Liver (tissue), 9 donors: ENCODE results near the gene TTLL3. TPM values are rescaled to one million over a fixed set of nuclear protein-coding genes. Genes with fewer than 3 reads are reported as not detected.

ENCODE experiments used
- DNase-seq: peaks from one replicate; pipeline ENCODE4 v3.0.0-alpha.2; 2017; ENCODE audit warnings: low spot score
- H3K27ac ChIP-seq, 2 donors: one replicate each; pipeline ENCODE4 v1.7.0; 2013; ENCODE audit warnings: inconsistent platforms in 2 of 2, low read length in 2 of 2, control low read depth in 1 of 2, low read depth in 1 of 2, mild to moderate bottlenecking in 1 of 2
- H3K27me3 ChIP-seq, 4 donors: one replicate each; pipeline versions ENCODE4 v1.6.1 to v1.7.0; 2013; ENCODE audit warnings: low read length in 3 of 4, inconsistent platforms in 1 of 4, mild to moderate bottlenecking in 1 of 4, moderate library complexity in 1 of 4; ENCODE audit not compliant: control insufficient read depth in 4 of 4, insufficient read depth in 4 of 4
- H3K36me3 ChIP-seq, 4 donors: one replicate each; pipeline versions ENCODE4 v1.6.1 to v1.7.0; 2013; ENCODE audit warnings: low read length in 3 of 4, mild to moderate bottlenecking in 3 of 4, low read depth in 1 of 4, moderate library complexity in 1 of 4; ENCODE audit not compliant: control insufficient read depth in 4 of 4, insufficient read depth in 3 of 4
- H3K4me1 ChIP-seq, 4 donors: one replicate each; pipeline versions ENCODE4 v1.6.1 to v1.7.0; 2013; ENCODE audit warnings: low read length in 3 of 4, mild to moderate bottlenecking in 3 of 4, moderate library complexity in 1 of 4; ENCODE audit not compliant: control insufficient read depth in 4 of 4, insufficient read depth in 4 of 4
- H3K4me3 ChIP-seq, 3 donors: one replicate each; pipeline versions ENCODE4 v1.6.1 to v1.7.0; 2013; ENCODE audit warnings: low read length in 3 of 3, control low read depth in 1 of 3, low read depth in 1 of 3, mild to moderate bottlenecking in 1 of 3
- H3K9ac ChIP-seq, 2 donors: one replicate each; pipeline ENCODE4 v1.7.0; 2013; ENCODE audit warnings: low read length in 2 of 2, mild to moderate bottlenecking in 2 of 2, moderate library complexity in 2 of 2, control low read depth in 1 of 2, low read depth in 1 of 2
- H3K9me3 ChIP-seq, 4 donors: one replicate each; pipeline versions ENCODE4 v1.6.1 to v1.7.0; 2013; ENCODE audit warnings: low read length in 3 of 4; ENCODE audit not compliant: control insufficient read depth in 4 of 4
- ATF3 ChIP-seq: IDR thresholded peaks from 2 replicates; pipeline ENCODE4 v1.6.1; 2016; ENCODE audit warnings: antibody characterized with exemption
- CTCF ChIP-seq: fragments of 150-350 bp; IDR thresholded peaks from 2 replicates; pipeline ENCODE4 v1.5.1; 2017; ENCODE audit warnings: improper control_type of control experiment, low read depth, low read length; ENCODE audit not compliant: missing input control
- EGR1 ChIP-seq, 2 donors: IDR thresholded peaks; 2 replicates each; pipeline ENCODE4 v1.6.1; 2016 to 2018; ENCODE audit warnings: antibody characterized with exemption in 2 of 2, low read depth in 2 of 2
- FOXA1 ChIP-seq: IDR thresholded peaks from 2 replicates; pipeline ENCODE4 v1.6.1; 2016; ENCODE audit warnings: antibody characterized with exemption
- FOXA2 ChIP-seq: IDR thresholded peaks from 2 replicates; pipeline ENCODE4 v1.6.1; 2016; ENCODE audit warnings: antibody characterized with exemption
- GABPA ChIP-seq, 2 donors: IDR thresholded peaks in 1 of 2; conservative IDR thresholded peaks in 1 of 2; 2 replicates each; pipeline ENCODE4 v1.6.1; 2016; ENCODE audit warnings: antibody characterized with exemption in 2 of 2, mild to moderate bottlenecking in 1 of 2, moderate library complexity in 1 of 2
- HNF4A ChIP-seq, 2 donors: conservative IDR thresholded peaks; 2 replicates each; pipeline ENCODE4 v1.6.1; 2016; ENCODE audit warnings: antibody characterized with exemption in 2 of 2, mild to moderate bottlenecking in 2 of 2
- HNF4G ChIP-seq: IDR thresholded peaks from 2 replicates; pipeline ENCODE4 v1.6.1; 2016; ENCODE audit warnings: antibody characterized with exemption
- JUND ChIP-seq, 2 donors: IDR thresholded peaks; 2 replicates each; pipeline ENCODE4 v1.6.1; 2016; ENCODE audit warnings: antibody characterized with exemption in 2 of 2
- NR2F2 ChIP-seq: IDR thresholded peaks from 2 replicates; pipeline ENCODE4 v1.6.1; 2016; ENCODE audit warnings: antibody characterized with exemption
- RAD21 ChIP-seq, 2 donors: IDR thresholded peaks; 2 replicates each; pipeline ENCODE4 v1.6.1; 2016; ENCODE audit warnings: antibody characterized with exemption in 2 of 2, mild to moderate bottlenecking in 2 of 2
- RXRA ChIP-seq, 2 donors: IDR thresholded peaks; 2 replicates each; pipeline ENCODE4 v1.6.1; 2017 to 2018; ENCODE audit warnings: antibody characterized with exemption in 2 of 2, mild to moderate bottlenecking in 1 of 2
- SP1 ChIP-seq: IDR thresholded peaks from 2 replicates; pipeline ENCODE4 v1.6.1; 2018; ENCODE audit warnings: antibody characterized with exemption, mild to moderate bottlenecking
- TAF1 ChIP-seq: conservative IDR thresholded peaks from 2 replicates; pipeline ENCODE4 v1.6.1; 2016; ENCODE audit warnings: antibody characterized with exemption, mild to moderate bottlenecking
- YY1 ChIP-seq: IDR thresholded peaks from 2 replicates; pipeline ENCODE4 v1.6.1; 2016; ENCODE audit warnings: antibody characterized with exemption, mild to moderate bottlenecking
- WGBS: extraction: QIAGEN DNeasy Blood & Tissue Kit; methylation state at CpG from one replicate; pipeline ENCODE4 v1.1.7; 2013; 5-methylcytosine and 5-hydroxymethylcytosine counted together
- polyA plus RNA-seq, 2 donors: library from polyadenylated mRNA; stranded (reverse) in 1 of 2; unstranded in 1 of 2; fragments of 200-250 nt in 1 of 2; fragments of >200 nt in 1 of 2; fragmentation: Nextera tagmentation in 1 of 2; extraction: Ambion mirVana in 1 of 2; gene quantifications; one replicate each; pipeline versions ENCODE4 v1.2.1 to v1.2.3, GENCODE V29; 2013 to 2015
- total RNA-seq, 2 donors: library from RNA; depleted of rRNA; stranded (reverse); fragments of >200 nt; gene quantifications; one replicate each; pipeline ENCODE4 v1.2.3, GENCODE V29; 2014
- TF ChIP-seq, protein P1 (sequence below): IDR thresholded peaks from 2 replicates; pipeline ENCODE4 v1.6.1; 2016; ENCODE audit warnings: antibody characterized with exemption
- TF ChIP-seq, protein P2 (sequence below): IDR thresholded peaks from 2 replicates; pipeline ENCODE4 v1.6.1; 2016; ENCODE audit warnings: antibody characterized with exemption, mild to moderate bottlenecking
- TF ChIP-seq, protein P3 (sequence below): IDR thresholded peaks from 2 replicates; pipeline ENCODE4 v1.6.1; 2016; ENCODE audit warnings: antibody characterized with exemption
- donor health status: healthy.
- donor health status: healthy.
- donor health status: healthy.
- donor health status: healthy.
- donor health status: healthy.

TTLL3 gene
- total and polyA plus RNA-seq, 4 donors, result 2.8 to 19.6 (median 6.5) TPM

- Histone ChIP-seq H3K27me3 (no peaks in the 10 kb centered on the region), H3K9me3 (no peaks in the 10 kb centered on the region), H3K27ac (no peak overlapping the region), H3K36me3 (peaks cover 0 to 8% (median 4%) of the 10 kb centered on the region in 4 donors), H3K9ac (peak overlapping the region; percentile 5 to 51), H3K4me3 (peak overlapping the region; percentile 50 to 70 (median 68)), H3K4me1 (peaks cover 8 to 28% (median 20%) of the 10 kb centered on the region in 4 donors)
- DNase-seq, result no peak
- TF ChIP-seq HNF4G, result no peak
- no peak for TF ChIP-seq FOXA1
- TF ChIP-seq ATF3, result no peak
- TF ChIP-seq GABPA (IDR thresholded peaks at IDR 0.05 in 1 of 2, conservative IDR thresholded peaks at IDR 0.05 in 1 of 2), result no peak
- no peak for TF ChIP-seq YY1
- TF ChIP-seq RAD21 (IDR thresholded peaks at IDR 0.05), result no peak
- TF ChIP-seq, protein P1, sequence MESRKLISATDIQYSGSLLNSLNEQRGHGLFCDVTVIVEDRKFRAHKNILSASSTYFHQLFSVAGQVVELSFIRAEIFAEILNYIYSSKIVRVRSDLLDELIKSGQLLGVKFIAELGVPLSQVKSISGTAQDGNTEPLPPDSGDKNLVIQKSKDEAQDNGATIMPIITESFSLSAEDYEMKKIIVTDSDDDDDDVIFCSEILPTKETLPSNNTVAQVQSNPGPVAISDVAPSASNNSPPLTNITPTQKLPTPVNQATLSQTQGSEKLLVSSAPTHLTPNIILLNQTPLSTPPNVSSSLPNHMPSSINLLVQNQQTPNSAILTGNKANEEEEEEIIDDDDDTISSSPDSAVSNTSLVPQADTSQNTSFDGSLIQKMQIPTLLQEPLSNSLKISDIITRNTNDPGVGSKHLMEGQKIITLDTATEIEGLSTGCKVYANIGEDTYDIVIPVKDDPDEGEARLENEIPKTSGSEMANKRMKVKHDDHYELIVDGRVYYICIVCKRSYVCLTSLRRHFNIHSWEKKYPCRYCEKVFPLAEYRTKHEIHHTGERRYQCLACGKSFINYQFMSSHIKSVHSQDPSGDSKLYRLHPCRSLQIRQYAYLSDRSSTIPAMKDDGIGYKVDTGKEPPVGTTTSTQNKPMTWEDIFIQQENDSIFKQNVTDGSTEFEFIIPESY, result no peak
- TF ChIP-seq, protein P2, sequence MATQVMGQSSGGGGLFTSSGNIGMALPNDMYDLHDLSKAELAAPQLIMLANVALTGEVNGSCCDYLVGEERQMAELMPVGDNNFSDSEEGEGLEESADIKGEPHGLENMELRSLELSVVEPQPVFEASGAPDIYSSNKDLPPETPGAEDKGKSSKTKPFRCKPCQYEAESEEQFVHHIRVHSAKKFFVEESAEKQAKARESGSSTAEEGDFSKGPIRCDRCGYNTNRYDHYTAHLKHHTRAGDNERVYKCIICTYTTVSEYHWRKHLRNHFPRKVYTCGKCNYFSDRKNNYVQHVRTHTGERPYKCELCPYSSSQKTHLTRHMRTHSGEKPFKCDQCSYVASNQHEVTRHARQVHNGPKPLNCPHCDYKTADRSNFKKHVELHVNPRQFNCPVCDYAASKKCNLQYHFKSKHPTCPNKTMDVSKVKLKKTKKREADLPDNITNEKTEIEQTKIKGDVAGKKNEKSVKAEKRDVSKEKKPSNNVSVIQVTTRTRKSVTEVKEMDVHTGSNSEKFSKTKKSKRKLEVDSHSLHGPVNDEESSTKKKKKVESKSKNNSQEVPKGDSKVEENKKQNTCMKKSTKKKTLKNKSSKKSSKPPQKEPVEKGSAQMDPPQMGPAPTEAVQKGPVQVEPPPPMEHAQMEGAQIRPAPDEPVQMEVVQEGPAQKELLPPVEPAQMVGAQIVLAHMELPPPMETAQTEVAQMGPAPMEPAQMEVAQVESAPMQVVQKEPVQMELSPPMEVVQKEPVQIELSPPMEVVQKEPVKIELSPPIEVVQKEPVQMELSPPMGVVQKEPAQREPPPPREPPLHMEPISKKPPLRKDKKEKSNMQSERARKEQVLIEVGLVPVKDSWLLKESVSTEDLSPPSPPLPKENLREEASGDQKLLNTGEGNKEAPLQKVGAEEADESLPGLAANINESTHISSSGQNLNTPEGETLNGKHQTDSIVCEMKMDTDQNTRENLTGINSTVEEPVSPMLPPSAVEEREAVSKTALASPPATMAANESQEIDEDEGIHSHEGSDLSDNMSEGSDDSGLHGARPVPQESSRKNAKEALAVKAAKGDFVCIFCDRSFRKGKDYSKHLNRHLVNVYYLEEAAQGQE, result no peak
- no peak for TF ChIP-seq JUND (IDR thresholded peaks at IDR 0.05)
- no peak for TF ChIP-seq CTCF
- TF ChIP-seq RXRA (IDR thresholded peaks at IDR 0.05), result no peak
- TF ChIP-seq TAF1, result no peak
- TF ChIP-seq, protein P3, sequence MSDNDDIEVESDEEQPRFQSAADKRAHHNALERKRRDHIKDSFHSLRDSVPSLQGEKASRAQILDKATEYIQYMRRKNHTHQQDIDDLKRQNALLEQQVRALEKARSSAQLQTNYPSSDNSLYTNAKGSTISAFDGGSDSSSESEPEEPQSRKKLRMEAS, result no peak
- no peak for TF ChIP-seq EGR1 (IDR thresholded peaks at IDR 0.05; ENCODE audit: low read depth in 2 of 2)
- TF ChIP-seq FOXA2, result no peak
- no peak for TF ChIP-seq NR2F2
- TF ChIP-seq HNF4A (conservative IDR thresholded peaks at IDR 0.05), result no peak
- no peak for TF ChIP-seq SP1
- 68% methylated on average over 5 of the region's 5 CpGs for WGBS
Measured at GRCh38 chr3:9769012-9769411, 41.0 kb upstream of the TTLL3 start.
